HG02981 (cell line): ENCODE measurements around the gene TPD52L1.
"Not testable (repeated sequence)": the region's sequence is repeated elsewhere in the genome, so short reads cannot be mapped to it uniquely, and the experiment has no call there.

Source experiments
- ATAC-seq: cut with Tn5 transposase; IDR thresholded peaks from one replicate; pipeline ENCODE4 v1.9.1; 2021; ENCODE audit warnings: mild to moderate bottlenecking, moderate library complexity; ENCODE audit not compliant: unreplicated experiment

The TPD52L1 gene

GRCh38 chr6:125268765-125269164, 115.2 kb downstream of the TPD52L1 start:
- no peak for ATAC-seq

DNA sequence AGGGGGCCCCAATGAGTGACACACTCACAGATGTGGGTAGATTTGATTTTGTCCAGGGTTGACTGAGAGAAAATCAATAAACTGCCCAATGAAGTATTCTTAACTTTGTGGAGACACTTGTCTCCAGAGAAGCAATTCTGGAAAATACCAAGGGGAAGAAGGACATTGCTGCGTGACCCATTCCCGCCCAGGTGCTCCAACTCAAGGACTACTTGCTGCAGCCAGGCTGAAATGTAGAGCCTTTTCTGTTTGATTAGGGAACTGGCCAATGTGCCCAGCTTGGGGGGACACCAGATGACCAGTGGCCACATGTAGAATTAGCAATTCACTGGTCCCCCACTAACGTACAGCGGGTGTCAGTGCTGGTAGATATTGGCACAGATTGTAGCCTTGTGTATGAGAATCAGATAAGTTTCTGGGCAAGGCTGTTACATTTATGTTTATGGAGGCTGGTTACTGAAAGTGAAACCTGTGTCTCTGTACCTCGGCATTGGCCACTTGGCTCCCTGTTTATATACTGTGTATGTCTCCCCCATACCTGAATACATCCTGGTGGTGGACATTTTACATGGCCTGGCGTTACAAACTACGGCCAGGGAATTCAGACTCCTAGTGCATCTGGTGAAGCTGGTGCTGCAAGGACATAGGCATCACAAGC, 115.9 kb downstream of the TPD52L1 start:
- ATAC-seq = no peak

- no peak for ATAC-seq
These were observed 116.8 kb downstream of the TPD52L1 start for GRCh38 chr6:125270380-125270779.

GRCh38 chr6:125271486-125272159, 118.0 kb downstream of the TPD52L1 start:
- ATAC-seq = no peak

DNA sequence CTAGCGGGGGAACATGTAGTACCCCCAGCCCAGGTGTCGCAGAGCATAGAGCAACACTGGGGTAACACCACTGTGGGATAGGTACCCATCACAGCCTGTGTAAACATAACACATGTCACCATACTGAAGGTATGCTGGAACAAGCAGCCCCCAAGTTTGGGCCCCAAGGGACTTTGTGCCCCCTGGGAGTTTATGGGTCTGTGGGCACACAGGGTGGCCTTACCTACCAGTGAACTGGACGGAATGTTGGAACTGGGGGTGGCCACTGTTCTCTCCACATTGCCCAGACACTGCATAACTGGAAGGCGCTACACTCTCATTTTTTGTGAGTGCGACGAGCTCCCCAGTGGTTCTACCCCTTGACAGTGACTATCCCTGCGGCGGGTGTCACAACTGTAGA, 119.7 kb downstream of the TPD52L1 start:
- no peak for ATAC-seq

DNA sequence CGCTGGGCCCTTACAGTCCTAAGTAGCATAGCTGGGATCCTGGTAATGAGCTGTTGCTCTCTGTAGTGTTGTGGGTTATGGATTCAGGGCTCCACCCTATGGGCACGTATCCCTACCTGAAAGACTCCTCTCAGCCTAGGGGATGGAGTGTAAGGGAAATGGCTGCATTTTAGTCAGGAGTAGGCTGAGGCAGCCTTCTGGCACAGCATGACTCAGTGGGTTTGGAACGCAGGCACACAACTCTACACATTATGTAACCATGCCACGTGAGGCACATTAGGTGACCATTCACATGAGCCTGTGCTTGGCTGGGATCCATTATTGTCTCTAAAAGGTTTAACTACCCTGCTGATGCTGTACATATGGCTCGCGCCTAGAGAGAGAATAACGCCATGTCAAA, 120.4 kb downstream of the TPD52L1 start:
- no peak for ATAC-seq

GRCh38 chr6:125274935-125275334, 121.4 kb downstream of the TPD52L1 start:
- ATAC-seq = no peak

DNA sequence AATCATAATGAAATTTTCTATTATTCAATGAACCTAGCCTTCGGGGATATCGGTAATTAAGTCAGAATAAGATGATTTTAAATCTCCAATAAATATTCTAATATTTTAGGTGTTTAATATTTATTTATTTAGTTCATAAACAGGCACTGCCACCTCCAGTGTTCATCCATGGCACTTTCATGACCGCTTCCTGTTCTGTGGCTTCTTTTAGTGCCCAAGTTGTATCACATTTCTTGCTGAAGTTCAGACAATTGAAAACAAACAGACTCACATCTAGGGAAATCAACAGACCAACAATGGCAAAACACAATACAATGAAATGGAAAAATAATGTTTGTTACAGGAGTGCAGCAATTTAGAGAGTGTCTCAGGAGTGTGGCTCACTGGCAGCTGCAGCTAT, 122.2 kb downstream of the TPD52L1 start:
- no peak for ATAC-seq

GRCh38 chr6:125277838-125278237, 124.3 kb downstream of the TPD52L1 start:
- no peak for ATAC-seq

DNA sequence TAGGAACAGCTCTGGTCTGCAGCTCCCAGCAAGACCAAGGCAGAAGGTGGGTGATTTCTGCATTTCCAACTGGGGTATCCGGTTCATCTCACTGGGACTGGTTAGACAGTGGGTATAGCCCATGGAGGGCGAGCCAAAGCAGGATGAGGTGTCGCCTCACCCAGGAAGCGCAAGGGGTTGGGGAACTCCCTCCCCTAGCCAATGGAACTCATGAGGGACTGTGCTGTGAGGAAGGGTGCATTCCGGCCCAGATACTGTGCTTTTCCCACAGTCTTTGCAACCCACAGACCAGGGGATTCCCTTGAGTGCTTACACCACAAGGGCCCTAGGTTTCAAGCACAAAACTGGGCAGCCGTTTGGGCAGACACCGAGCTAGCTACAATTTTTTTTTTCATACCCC, 126.4 kb downstream of the TPD52L1 start:
- ATAC-seq = no peak

DNA sequence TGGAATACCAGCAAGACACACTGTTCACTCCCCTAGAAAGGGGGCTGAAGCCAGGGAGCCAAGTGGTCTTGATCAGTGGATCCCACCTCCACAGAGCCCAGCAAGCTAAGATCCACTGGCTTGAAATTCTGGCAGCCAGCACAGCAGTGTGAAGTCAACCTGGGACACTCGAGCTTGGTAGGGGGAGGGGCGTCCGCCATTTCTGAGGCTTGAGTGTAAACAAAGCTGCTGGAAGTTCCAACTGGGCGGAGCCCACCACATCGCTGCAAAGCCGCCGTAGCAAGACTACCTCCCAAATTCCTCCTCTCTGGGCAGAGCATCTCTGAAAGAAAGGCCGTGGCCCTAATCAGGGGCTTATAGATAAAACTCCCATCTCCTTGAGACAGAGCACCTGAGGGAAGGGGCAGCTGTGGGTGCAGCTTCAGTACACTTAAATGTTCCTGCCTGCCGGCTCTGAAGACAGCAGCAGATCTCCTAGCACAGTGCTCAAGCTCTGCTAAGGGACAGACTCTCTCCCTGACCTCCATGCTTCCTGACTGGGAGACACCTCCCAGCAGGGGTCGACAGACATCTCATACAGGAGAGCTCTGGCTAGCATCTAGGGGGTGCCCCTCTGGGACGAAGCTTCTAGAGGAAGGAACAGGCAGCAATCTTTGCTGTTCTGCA, 126.9 kb downstream of the TPD52L1 start:
- ATAC-seq = not testable (repeated sequence)

DNA sequence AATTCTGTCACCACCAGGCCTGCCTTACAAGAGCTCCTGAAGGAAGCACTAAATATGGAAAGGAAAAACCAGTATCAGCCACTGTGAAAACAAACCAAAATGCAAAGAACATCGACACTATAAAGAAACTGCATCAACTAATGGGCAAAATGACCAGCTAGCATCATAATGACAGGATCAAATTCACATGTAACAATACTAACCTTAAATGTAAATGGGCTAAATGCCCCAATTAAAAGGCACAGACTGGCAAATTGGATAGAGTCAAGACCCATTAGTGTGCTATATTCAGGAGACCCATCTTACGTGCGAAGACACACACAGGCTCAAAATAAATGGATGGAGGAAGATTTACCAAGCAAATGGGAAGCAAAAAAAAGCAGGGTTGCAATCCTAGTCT, 128.9 kb downstream of the TPD52L1 start:
- not testable (repeated sequence) for ATAC-seq

DNA sequence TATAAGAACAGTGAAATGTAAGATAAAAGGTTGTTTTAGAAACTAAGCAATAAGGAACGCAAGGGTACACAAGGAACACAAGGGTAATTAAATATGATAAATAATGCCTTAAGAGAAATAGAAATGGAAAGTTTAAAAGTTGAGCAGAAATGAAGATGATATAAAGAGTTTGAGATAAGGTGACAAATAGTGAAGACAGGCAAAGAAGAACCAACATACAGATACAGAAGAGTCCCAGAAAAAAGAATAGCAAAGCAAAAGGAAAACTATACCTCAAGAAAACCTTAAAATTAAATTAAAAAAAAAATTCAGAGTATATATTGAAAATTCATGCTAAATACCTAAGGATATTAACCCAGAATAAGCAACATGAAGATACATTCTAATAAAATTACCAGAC, 131.8 kb downstream of the TPD52L1 start:
- ATAC-seq = no peak

DNA sequence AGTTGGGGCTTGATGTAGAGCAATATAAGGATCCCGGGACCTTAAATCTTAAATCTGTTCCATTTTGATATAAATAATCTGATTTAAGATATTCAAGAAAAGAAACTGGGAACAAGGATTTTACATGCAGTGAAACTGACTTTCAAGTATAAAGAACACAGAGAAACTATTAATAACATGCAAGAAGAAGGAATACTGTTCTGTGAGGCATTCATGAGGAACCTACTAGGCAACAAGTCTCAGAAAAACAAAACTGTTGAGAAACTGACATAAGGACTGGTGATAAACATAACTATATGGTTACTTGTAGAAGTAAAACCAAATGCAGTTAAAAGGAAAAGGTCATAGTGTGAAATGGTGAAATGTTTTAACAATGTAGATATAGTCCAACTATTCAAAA, 132.4 kb downstream of the TPD52L1 start:
- no peak for ATAC-seq

DNA sequence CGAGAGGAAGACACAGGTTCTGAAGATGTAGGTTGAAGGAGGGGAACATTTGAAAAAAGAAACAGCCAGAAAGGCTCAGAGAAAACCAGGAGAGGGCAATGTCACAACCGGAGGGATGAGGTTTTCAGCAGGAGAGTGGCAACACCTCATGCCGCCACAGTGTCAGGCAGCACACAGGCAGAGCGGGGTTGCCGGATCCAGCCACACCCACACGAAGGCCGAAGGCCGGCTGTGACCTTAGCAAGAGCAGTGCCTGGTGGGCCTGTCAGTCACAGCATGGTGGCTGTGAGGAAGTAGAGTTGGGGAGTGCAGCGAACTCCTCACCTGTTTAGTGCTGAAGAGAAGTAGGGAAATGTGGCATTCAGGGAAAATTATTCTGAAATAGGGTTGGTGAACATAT, 134.1 kb downstream of the TPD52L1 start:
- ATAC-seq = no peak

DNA sequence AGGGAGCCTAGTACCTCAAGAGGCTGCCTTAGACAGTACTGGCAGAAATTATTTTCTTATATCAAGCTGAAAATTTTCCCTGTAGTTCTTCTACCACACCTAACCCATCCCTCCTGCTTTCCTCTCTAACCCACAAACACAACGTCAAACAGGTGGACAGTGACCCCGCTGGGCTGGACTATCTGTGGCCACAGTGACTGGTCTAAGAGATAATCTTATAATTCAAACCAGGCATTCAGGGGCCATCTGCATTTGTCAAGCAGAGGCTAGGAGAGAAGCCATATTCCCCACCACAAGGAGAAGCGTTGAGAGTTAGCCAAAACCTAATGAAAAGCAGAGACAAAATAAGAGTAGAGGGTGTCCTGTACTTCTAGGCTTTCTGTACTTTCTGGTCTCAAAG, 140.0 kb downstream of the TPD52L1 start:
- ATAC-seq = no peak

DNA sequence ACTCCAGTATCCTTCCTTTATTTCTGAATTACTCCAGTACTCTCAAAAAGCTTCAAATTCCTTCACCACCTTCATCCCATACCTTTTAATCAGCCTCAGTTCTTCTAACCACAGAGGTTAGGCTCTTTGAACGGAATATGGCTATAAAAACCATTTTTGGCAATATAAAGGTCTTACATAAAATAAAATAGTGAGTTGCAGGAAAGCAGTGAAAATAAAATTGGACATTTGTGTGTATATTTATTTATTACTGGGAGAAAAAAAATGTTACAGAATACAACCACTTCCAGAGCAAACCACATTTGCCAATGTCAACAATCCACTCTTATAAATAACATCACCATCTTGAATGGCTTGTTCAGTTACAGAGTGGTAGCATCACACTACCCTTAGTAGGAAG, 140.5 kb downstream of the TPD52L1 start:
- ATAC-seq = no peak

GRCh38 chr6:125294925-125295324, 141.4 kb downstream of the TPD52L1 start:
- no peak for ATAC-seq

- no peak for ATAC-seq
These were observed 142.9 kb downstream of the TPD52L1 start for GRCh38 chr6:125296471-125296870.

GRCh38 chr6:125299257-125299656, 145.7 kb downstream of the TPD52L1 start:
- ATAC-seq = no peak

DNA sequence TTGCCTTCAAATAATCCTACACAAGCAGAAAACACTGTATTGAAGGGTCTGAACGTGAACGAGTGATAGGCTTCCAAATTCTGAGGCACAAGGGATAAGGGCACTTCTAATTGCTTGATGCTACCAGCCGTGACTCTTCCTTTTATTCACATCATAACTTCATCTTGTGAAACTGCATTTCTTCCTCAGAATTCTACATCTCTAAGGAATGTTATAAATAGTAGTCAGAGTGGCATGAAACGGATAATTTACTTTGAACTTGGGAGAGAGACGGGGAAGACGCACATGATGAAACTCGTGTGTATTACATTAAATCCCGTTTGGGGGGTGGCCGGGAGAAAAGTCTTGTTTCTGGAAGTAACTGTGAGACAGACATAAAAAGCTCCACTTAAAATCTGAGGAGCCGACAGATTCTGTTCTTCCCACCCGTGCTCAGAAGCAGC, 147.4 kb downstream of the TPD52L1 start:
- no peak for ATAC-seq
